B cell (primary cell): ENCODE data around the gene HCFC2. TPM values are rescaled to one million over a fixed set of nuclear protein-coding genes. Genes with fewer than 3 reads are reported as not detected.
"Not testable (repeated sequence)": the region's sequence is repeated elsewhere in the genome, so short reads cannot be mapped to it uniquely, and the experiment has no call there.

ENCODE experiments used
- ATAC-seq: fragments of 200-7000 bp; cut with Tn5 transposase; one replicate; pipeline ENCODE4 v1.10.0; 2021; ENCODE audit warnings: low read depth, mild to moderate bottlenecking, moderate number of reproducible peaks, moderate library complexity
- CTCF ChIA-PET: fragments of 350-600 bp; sonication (Branson Sonifier 250); formaldehyde crosslinking; loops from one replicate; lab custom pipeline; 2021; ENCODE audit warnings: antibody characterized with exemption, inconsistent platforms; lab: Charles Lee
- POLR2A ChIA-PET: fragments of 350-600 bp; sonication (Branson Sonifier 250); formaldehyde crosslinking; loops from one replicate; lab custom pipeline; 2021; ENCODE audit warnings: antibody characterized with exemption; lab: Charles Lee
- DNase-seq: peaks from one replicate; pipeline ENCODE4 v3.0.0; 2013
- H2AFZ ChIP-seq: 2 replicates; pipeline ENCODE4 v1.6.1; 2012; ENCODE audit warnings: mild to moderate bottlenecking, low read depth, low read length; ENCODE audit not compliant: insufficient read depth, poor library complexity, severe bottlenecking
- H3K27ac ChIP-seq, 2 donors: 1 replicate in 1 of 2; 2 replicates in 1 of 2; pipeline ENCODE4 v1.5.1; 2012 to 2013; ENCODE audit warnings: low read length in 2 of 2, mild to moderate bottlenecking in 2 of 2, moderate library complexity in 1 of 2
- H3K27me3 ChIP-seq, 4 experiments: fragments of 200-600 bp in 1 of 4; sonication (generic) in 1 of 4; replicated peaks in 1 of 4; 1 replicate in 2 of 4; 2 replicates in 2 of 4; pipeline versions ENCODE4 v1.6.1 to v1.7.0; 2013 to 2016; ENCODE audit warnings: low read length in 3 of 4, mild to moderate bottlenecking in 2 of 4, mixed read lengths in 1 of 4, moderate library complexity in 1 of 4; ENCODE audit not compliant: insufficient read depth in 4 of 4, control insufficient read depth in 3 of 4; ENCODE audit errors: control extremely low read depth in 1 of 4
- H3K36me3 ChIP-seq, 2 experiments: replicated peaks in 1 of 2; 1 replicate in 1 of 2; 2 replicates in 1 of 2; pipeline versions ENCODE4 v1.6.1 to v1.7.1; 2013; ENCODE audit warnings: low read length in 1 of 2; ENCODE audit not compliant: insufficient read depth in 2 of 2, control insufficient read depth in 1 of 2; ENCODE audit errors: control extremely low read depth in 1 of 2, extremely low read depth in 1 of 2
- H3K4me1 ChIP-seq, 2 donors: fragments of 200-600 bp in 1 of 2; sonication (generic) in 1 of 2; 1 replicate in 1 of 2; 2 replicates in 1 of 2; pipeline versions ENCODE4 v1.5.1 to v1.6.1; 2013 to 2017; ENCODE audit warnings: low read length in 2 of 2; ENCODE audit not compliant: control insufficient read depth in 2 of 2, insufficient read depth in 2 of 2
- H3K4me2 ChIP-seq: replicated peaks from 2 replicates; pipeline ENCODE3; 2012; ENCODE audit warnings: mild to moderate bottlenecking, low read depth, low read length; ENCODE audit not compliant: poor library complexity, severe bottlenecking
- H3K4me3 ChIP-seq, 5 experiments: fragments of 200-600 bp in 1 of 5; sonication (generic) in 1 of 5; 1 replicate in 3 of 5; 2 replicates in 2 of 5; pipeline versions ENCODE4 v1.5.1 to v1.7.0; 2011 to 2016; ENCODE audit warnings: low read length in 4 of 5, mild to moderate bottlenecking in 4 of 5, low read depth in 2 of 5, control low read depth in 1 of 5, moderate library complexity in 1 of 5; ENCODE audit not compliant: insufficient read depth in 1 of 5; ENCODE audit errors: control extremely low read depth in 1 of 5, extremely low read depth in 1 of 5
- H3K79me2 ChIP-seq: fragments of 200-600 bp; sonication (generic); one replicate; pipeline ENCODE4 v1.6.0; 2016; ENCODE audit warnings: low read length; ENCODE audit not compliant: control insufficient read depth, insufficient read depth
- H3K9ac ChIP-seq: fragments of 200-600 bp; sonication (generic); 2 replicates; pipeline ENCODE4 v1.6.1; 2017; ENCODE audit warnings: mild to moderate bottlenecking, low read length, moderate library complexity
- H3K9me3 ChIP-seq, 3 donors: one replicate each; pipeline versions ENCODE4 v1.6.1 to v1.7.1; 2013; ENCODE audit warnings: low read length in 2 of 3; ENCODE audit not compliant: control insufficient read depth in 2 of 3, insufficient read depth in 1 of 3; ENCODE audit errors: control extremely low read depth in 1 of 3
- H4K20me1 ChIP-seq: 2 replicates; pipeline ENCODE4 v1.6.0; 2012; ENCODE audit warnings: mild to moderate bottlenecking, low read length; ENCODE audit not compliant: insufficient read depth, control insufficient read depth, poor library complexity, severe bottlenecking
- H3K27ac Mint-ChIP-seq: one replicate; pipeline ENCODE4 v1.8.0; 2021; ENCODE audit warnings: mixed read lengths
- H3K27me3 Mint-ChIP-seq: one replicate; pipeline ENCODE4 v1.8.0; 2021; ENCODE audit warnings: mixed read lengths
- H3K4me1 Mint-ChIP-seq: one replicate; pipeline ENCODE4 v1.8.0; 2021; ENCODE audit warnings: mixed read lengths
- H3K4me3 Mint-ChIP-seq: one replicate; pipeline ENCODE4 v1.8.0; 2021; ENCODE audit warnings: mixed read lengths
- H3K9me3 Mint-ChIP-seq: one replicate; pipeline ENCODE4 v1.8.0; 2022; ENCODE audit warnings: mixed read lengths; ENCODE audit not compliant: insufficient read depth
- CTCF ChIP-seq: fragments of 200-600 bp; IDR thresholded peaks from one replicate; pipeline ENCODE4 v1.8.0; 2022; ENCODE audit warnings: antibody characterized with exemption, mild to moderate bottlenecking
- EZH2 ChIP-seq: IDR thresholded peaks from 2 replicates; pipeline ENCODE4 v1.6.1; 2012; ENCODE audit warnings: borderline replicate concordance, low read depth, mild to moderate bottlenecking, moderate library complexity, low read length; ENCODE audit not compliant: insufficient read depth, poor library complexity, severe bottlenecking
- WGBS: methylation state at CpG from one replicate; pipeline ENCODE4 v1.1.5; 2013; ENCODE audit warnings: missing lambda C conversion rate; ENCODE audit not compliant: insufficient coverage; 5-methylcytosine and 5-hydroxymethylcytosine counted together
- intact Hi-C: fragments of 100-400 bp; cut with micrococcal nuclease; formaldehyde crosslinking; loops from one replicate; pipeline ENCODE4 v1.10.0; 2022
- polyA minus RNA-seq: library from RNA; depleted of rRNA, polyadenylated mRNA; stranded (reverse); fragments of >200 nt; gene quantifications from 2 replicates; pipeline ENCODE4 v1.2.3, GENCODE V29; 2012
- polyA plus RNA-seq: library from polyadenylated mRNA; depleted of rRNA; stranded (reverse); fragments of >200 nt; gene quantifications from 2 replicates; pipeline ENCODE4 v1.2.3, GENCODE V29; 2012
- total RNA-seq, 2 donors: library from RNA; stranded (reverse); fragments of 120-200 nt in 1 of 2; gene quantifications; 1 replicate in 1 of 2; 2 replicates in 1 of 2; pipeline versions ENCODE4 v1.2.3 to v1.2.4, GENCODE V29; 2013 to 2022

The HCFC2 gene
- total RNA-seq (10.5 and 11.6 TPM in 2 replicates), polyA plus RNA-seq (8.2 and 11.1 TPM in 2 replicates), polyA minus RNA-seq (7.1 and 8.5 TPM in 2 replicates)
- total RNA-seq (2013), result 18.0 TPM

- H3K4me2 ChIP-seq, result peak within 1 kb of the TSS; percentile 88
- Mint-ChIP-seq H3K4me1 (peaks cover 17% of the 10 kb centered on the region), H3K27ac (peak within 1 kb of the TSS; percentile 93), H3K4me3 (peak within 1 kb of the TSS; percentile 94), H3K27me3 (peaks cover 9% of the 10 kb centered on the region), H3K9me3 (no peaks in the 10 kb centered on the region)
- peak within 1 kb of the TSS; percentile 83 for H3K9ac ChIP-seq
- POLR2A ChIA-PET, result interaction anchor here (0.7 to 1.9 kb wide), 2 partner anchors 99 to 135 kb away, joined by 3 to 15 read pairs; partner anchors contain the start of genes HSP90B1 and TDG
- peak within 1 kb of the TSS; percentile 80 to 95 (median 85) for H3K4me3 ChIP-seq
- H2AFZ ChIP-seq, result peak within 1 kb of the TSS; percentile 96
- H3K79me2 ChIP-seq, result peaks cover 17% of the 10 kb centered on the region
- WGBS, result under 1% methylated on average over 59 of the region's 74 CpGs
- peaks cover 1 to 3% of the 10 kb centered on the region in 2 experiments for H3K36me3 ChIP-seq
- H4K20me1 ChIP-seq, result no peaks in the 10 kb centered on the region
- H3K27ac ChIP-seq, result peak within 1 kb of the TSS; percentile 36 to 79
- ATAC-seq, result peak; percentile 92
- TF ChIP-seq CTCF (no peak), EZH2 (no peak)
- intact Hi-C loops, result loop anchor here (1.0 to 5.0 kb wide), 5 partner anchors 74 to 223 kb away; partner anchors contain the start of genes HSP90B1, NFYB, NT5DC3 and TDG
- CTCF ChIA-PET, result interaction anchor here (0.9 to 3.0 kb wide), 3 partner anchors 23 to 45 kb away, joined by 3 to 25 read pairs (median 4); no protein-coding TSS in a partner anchor
- DNase-seq, result peak; percentile 94
- H3K9me3 ChIP-seq, result no peaks in the 10 kb centered on the region
- peaks cover 10 to 14% of the 10 kb centered on the region in 2 donors for H3K4me1 ChIP-seq
- H3K27me3 ChIP-seq, result no peaks in the 10 kb centered on the region
These were observed at the start of gene HCFC2 for GRCh38 chr12:104064031-104064841. TSS of gene HCFC2 (plus strand) at chr12:104064531. CDS start at chr12:104064561, 30 bp downstream.

DNA sequence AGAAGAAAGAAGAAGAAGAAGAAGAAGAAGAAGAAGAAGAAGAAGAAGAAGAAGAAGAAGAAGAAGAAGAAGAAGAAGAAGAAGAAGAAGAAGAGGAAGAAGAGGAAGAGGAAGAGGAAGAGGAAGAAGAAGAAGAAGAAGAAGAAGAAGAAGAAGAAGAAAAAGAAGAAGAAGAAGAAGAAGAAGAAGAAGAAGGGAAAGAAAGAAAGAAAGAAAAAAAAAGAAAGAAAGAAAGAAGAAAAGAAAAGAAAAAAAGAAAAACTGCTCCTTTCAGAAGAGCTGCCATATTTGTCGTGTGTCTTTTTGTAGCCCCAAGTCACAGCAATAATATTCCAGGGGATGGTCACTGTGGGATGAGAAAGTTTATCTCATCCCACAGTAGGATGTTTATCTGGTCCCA is 42.5 kb upstream of the HCFC2 start:
- POLR2A ChIA-PET, H4K20me1 ChIP-seq, H3K27ac ChIP-seq, H3K4me3 Mint-ChIP-seq, DNase-seq, H2AFZ ChIP-seq, H3K4me2 ChIP-seq, CTCF ChIA-PET, H3K36me3 ChIP-seq, H3K4me1 Mint-ChIP-seq, H3K27ac Mint-ChIP-seq, H3K9me3 Mint-ChIP-seq, H3K9ac ChIP-seq, H3K27me3 ChIP-seq, H3K4me1 ChIP-seq, ATAC-seq, H3K4me3 ChIP-seq, intact Hi-C loops, H3K79me2 ChIP-seq: not testable (repeated sequence)
- WGBS, result 100% methylated on average over 1 of the region's 1 CpG
- H3K9me3 ChIP-seq, result peaks cover 0 to 13% (median 4%) of the 10 kb centered on the region in 3 donors
- H3K27me3 Mint-ChIP-seq, result peaks cover 27% of the 10 kb centered on the region
- TF ChIP-seq CTCF, result peak; percentile 17
